Suprapubic skin (tissue), 4 donors: ENCODE results near the gene CISH.

Source experiments
- EP300 ChIP-seq: sonication (generic); formaldehyde crosslinking; IDR thresholded peaks from one replicate; pipeline ENCODE4 v1.6.1; 2017; ENCODE audit warnings: antibody characterized with exemption
- POLR2A ChIP-seq, 2 donors: fragments of 450-650 bp; IDR thresholded peaks; one replicate each; pipeline ENCODE4 v1.6.1; 2017; ENCODE audit warnings: antibody characterized with exemption in 2 of 2, mild to moderate bottlenecking in 2 of 2, moderate library complexity in 2 of 2
- POLR2AphosphoS5 ChIP-seq, 3 donors: sonication (generic); formaldehyde crosslinking; IDR thresholded peaks; one replicate each; pipeline ENCODE4 v1.6.1; 2017; ENCODE audit warnings: antibody characterized with exemption in 3 of 3
- TF ChIP-seq, protein P1 (sequence below), 2 donors: fragments of 200-600 bp in 1 of 2; fragments of 450-650 bp in 1 of 2; sonication (generic) in 1 of 2; IDR thresholded peaks; one replicate each; pipeline ENCODE4 v1.5.1; 2016 to 2019; ENCODE audit warnings: antibody characterized with exemption in 2 of 2, mild to moderate bottlenecking in 1 of 2, moderate library complexity in 1 of 2

DNA sequence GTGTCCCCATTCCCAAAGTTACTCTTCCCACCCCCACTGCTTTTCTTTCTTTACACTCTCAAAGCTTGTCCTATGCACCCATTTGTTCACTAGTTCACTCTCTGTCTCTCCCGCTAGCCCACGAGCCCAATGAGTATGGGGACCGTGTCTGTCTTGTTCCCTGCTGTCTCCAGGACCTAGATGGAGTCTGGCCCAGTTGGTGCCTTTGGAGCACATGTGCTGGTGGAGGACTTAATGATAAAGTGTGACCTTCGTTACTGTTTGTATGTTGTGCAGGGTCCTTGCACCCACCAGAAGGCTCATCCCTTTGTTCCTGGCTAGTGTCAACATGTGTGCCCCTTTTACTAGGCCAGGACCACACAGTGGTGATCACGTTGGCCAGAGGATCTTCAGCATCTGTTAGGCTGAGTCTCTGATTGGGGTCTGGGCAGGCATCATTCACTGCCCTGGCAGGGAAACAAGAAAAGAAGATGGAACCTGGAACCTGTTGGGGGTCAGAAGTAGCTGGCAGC lies 7.4 kb downstream of the CISH start:
- TF ChIP-seq, protein P1, sequence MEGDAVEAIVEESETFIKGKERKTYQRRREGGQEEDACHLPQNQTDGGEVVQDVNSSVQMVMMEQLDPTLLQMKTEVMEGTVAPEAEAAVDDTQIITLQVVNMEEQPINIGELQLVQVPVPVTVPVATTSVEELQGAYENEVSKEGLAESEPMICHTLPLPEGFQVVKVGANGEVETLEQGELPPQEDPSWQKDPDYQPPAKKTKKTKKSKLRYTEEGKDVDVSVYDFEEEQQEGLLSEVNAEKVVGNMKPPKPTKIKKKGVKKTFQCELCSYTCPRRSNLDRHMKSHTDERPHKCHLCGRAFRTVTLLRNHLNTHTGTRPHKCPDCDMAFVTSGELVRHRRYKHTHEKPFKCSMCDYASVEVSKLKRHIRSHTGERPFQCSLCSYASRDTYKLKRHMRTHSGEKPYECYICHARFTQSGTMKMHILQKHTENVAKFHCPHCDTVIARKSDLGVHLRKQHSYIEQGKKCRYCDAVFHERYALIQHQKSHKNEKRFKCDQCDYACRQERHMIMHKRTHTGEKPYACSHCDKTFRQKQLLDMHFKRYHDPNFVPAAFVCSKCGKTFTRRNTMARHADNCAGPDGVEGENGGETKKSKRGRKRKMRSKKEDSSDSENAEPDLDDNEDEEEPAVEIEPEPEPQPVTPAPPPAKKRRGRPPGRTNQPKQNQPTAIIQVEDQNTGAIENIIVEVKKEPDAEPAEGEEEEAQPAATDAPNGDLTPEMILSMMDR (IDR thresholded peaks at IDR 0.05): no peak
- TF ChIP-seq POLR2AphosphoS5 (IDR thresholded peaks at IDR 0.05): no peak
- no peak for TF ChIP-seq POLR2A (IDR thresholded peaks at IDR 0.05)
- TF ChIP-seq EP300: no peak
